RPMI7951 (cell line): ENCODE data around the gene APBB1. TPM values are rescaled to one million over a fixed set of nuclear protein-coding genes. Genes with fewer than 3 reads are reported as not detected.
A peak's percentile ranks its signal among the peaks of the same experiment; 100 is the strongest.

Experiments used
- DNase-seq: peaks from one replicate; pipeline ENCODE4 v3.0.0-alpha.2; 2012; ENCODE audit warnings: low read depth
- total RNA-seq: library from RNA; depleted of rRNA; stranded (reverse); fragments of >200 nt; shearing (Covaris generic); gene quantifications from 2 replicates; pipeline ENCODE4 v1.2.3, GENCODE V29; 2014; rRNA removed

Gene APBB1
- total RNA-seq: 17.3 and 22.1 TPM in 2 replicates

GRCh38 chr11:6419009-6419631 lies at the start of gene APBB1:
TSS of gene APBB1 (minus strand) at chr11:6419094. CDS start at chr11:6411347, 7,747 bp downstream.
- DNase-seq: peak; percentile 48

GRCh38 chr11:6459099-6459450 lies 40.2 kb upstream of the APBB1 start:
- DNase-seq: no peak

GRCh38 chr11:6458352-6459098 lies 39.6 kb upstream of the APBB1 start:
- no peak for DNase-seq

- DNase-seq: no peak
Measured at GRCh38 chr11:6457581-6458320, 38.9 kb upstream of the APBB1 start.

- DNase-seq: no peak
Measured at GRCh38 chr11:6456361-6457073, 37.6 kb upstream of the APBB1 start.

- DNase-seq: no peak
Measured at GRCh38 chr11:6455070-6455469, 36.2 kb upstream of the APBB1 start.

- DNase-seq: no peak
Measured at GRCh38 chr11:6453152-6453551, 34.3 kb upstream of the APBB1 start.

- DNase-seq: no peak
Measured at GRCh38 chr11:6452219-6452618, 33.3 kb upstream of the APBB1 start.

GRCh38 chr11:6448574-6448973 lies 29.7 kb upstream of the APBB1 start:
- no peak for DNase-seq

GRCh38 chr11:6443269-6444003 lies 24.5 kb upstream of the APBB1 start:
- peak; percentile 42 for DNase-seq

- no peak for DNase-seq
Measured at GRCh38 chr11:6442441-6442840, 23.5 kb upstream of the APBB1 start.

- no peak for DNase-seq
Measured at GRCh38 chr11:6440906-6441358, 22.0 kb upstream of the APBB1 start, which contains the start of gene HPX. TSS of gene HPX (minus strand) at chr11:6440987. CDS start at chr11:6440963, 24 bp downstream.

GRCh38 chr11:6438979-6439571 lies 20.2 kb upstream of the APBB1 start:
- DNase-seq: peak; percentile 55

GRCh38 chr11:6437993-6438392 lies 19.1 kb upstream of the APBB1 start:
- no peak for DNase-seq

GRCh38 chr11:6437423-6437822 lies 18.5 kb upstream of the APBB1 start:
- no peak for DNase-seq

- no peak for DNase-seq
Measured at GRCh38 chr11:6433998-6434660, 15.2 kb upstream of the APBB1 start.

- DNase-seq: peak; percentile 94
Measured at GRCh38 chr11:6431861-6432260, 13.0 kb upstream of the APBB1 start.

GRCh38 chr11:6427516-6427915 lies 8.6 kb upstream of the APBB1 start:
- no peak for DNase-seq

- DNase-seq: no peak
Measured at GRCh38 chr11:6420677-6421076, 1.8 kb upstream of the APBB1 start.

GRCh38 chr11:6418557-6419008 lies 311 bp downstream of the APBB1 start:
- DNase-seq: no peak
